HG03095 (cell line): ENCODE data around the gene SH3YL1.

ENCODE experiments used
- ATAC-seq: cut with Tn5 transposase; IDR thresholded peaks from one replicate; pipeline ENCODE4 v1.9.1; 2021; ENCODE audit warnings: moderate library complexity; ENCODE audit not compliant: unreplicated experiment

Gene SH3YL1

GRCh38 chr2:223971-224760 is 39.7 kb downstream of the SH3YL1 start:
- no peak for ATAC-seq

- no peak for ATAC-seq
These were observed 40.4 kb downstream of the SH3YL1 start for GRCh38 chr2:223451-223850.

- no peak for ATAC-seq
These were observed 47.8 kb downstream of the SH3YL1 start for GRCh38 chr2:216068-216467.

- ATAC-seq: no peak
These were observed 49.7 kb downstream of the SH3YL1 start for GRCh38 chr2:213932-214693.

GRCh38 chr2:211486-212184 is 52.2 kb downstream of the SH3YL1 start:
- no peak for ATAC-seq

GRCh38 chr2:210660-211059 is 53.2 kb downstream of the SH3YL1 start:
- no peak for ATAC-seq

GRCh38 chr2:209470-209869 is 54.4 kb downstream of the SH3YL1 start:
- no peak for ATAC-seq

GRCh38 chr2:208335-208734 is 55.5 kb downstream of the SH3YL1 start:
- ATAC-seq: no peak

- no peak for ATAC-seq
These were observed 59.8 kb downstream of the SH3YL1 start for GRCh38 chr2:203984-204383.

GRCh38 chr2:203401-203800 is 60.4 kb downstream of the SH3YL1 start:
- ATAC-seq: no peak

GRCh38 chr2:202945-203344 is 60.9 kb downstream of the SH3YL1 start:
- no peak for ATAC-seq

GRCh38 chr2:201648-202433 is 62.0 kb downstream of the SH3YL1 start:
- ATAC-seq: no peak

- ATAC-seq: no peak
These were observed 64.5 kb downstream of the SH3YL1 start for GRCh38 chr2:199041-199966.

GRCh38 chr2:196406-196805 is 67.4 kb downstream of the SH3YL1 start:
- no peak for ATAC-seq

GRCh38 chr2:195932-196331 is 67.9 kb downstream of the SH3YL1 start:
- ATAC-seq: no peak

- no peak for ATAC-seq
These were observed 70.6 kb downstream of the SH3YL1 start for GRCh38 chr2:193141-193671.

- ATAC-seq: no peak
These were observed 72.3 kb downstream of the SH3YL1 start for GRCh38 chr2:191311-192190.

GRCh38 chr2:187825-188224 is 76.0 kb downstream of the SH3YL1 start:
- no peak for ATAC-seq

- no peak for ATAC-seq
These were observed 78.6 kb downstream of the SH3YL1 start for GRCh38 chr2:185221-185620.
